ENCODE results near the gene MPG.
A peak's percentile ranks its signal among the peaks of the same experiment; 100 is the strongest.

The MPG gene

DNA sequence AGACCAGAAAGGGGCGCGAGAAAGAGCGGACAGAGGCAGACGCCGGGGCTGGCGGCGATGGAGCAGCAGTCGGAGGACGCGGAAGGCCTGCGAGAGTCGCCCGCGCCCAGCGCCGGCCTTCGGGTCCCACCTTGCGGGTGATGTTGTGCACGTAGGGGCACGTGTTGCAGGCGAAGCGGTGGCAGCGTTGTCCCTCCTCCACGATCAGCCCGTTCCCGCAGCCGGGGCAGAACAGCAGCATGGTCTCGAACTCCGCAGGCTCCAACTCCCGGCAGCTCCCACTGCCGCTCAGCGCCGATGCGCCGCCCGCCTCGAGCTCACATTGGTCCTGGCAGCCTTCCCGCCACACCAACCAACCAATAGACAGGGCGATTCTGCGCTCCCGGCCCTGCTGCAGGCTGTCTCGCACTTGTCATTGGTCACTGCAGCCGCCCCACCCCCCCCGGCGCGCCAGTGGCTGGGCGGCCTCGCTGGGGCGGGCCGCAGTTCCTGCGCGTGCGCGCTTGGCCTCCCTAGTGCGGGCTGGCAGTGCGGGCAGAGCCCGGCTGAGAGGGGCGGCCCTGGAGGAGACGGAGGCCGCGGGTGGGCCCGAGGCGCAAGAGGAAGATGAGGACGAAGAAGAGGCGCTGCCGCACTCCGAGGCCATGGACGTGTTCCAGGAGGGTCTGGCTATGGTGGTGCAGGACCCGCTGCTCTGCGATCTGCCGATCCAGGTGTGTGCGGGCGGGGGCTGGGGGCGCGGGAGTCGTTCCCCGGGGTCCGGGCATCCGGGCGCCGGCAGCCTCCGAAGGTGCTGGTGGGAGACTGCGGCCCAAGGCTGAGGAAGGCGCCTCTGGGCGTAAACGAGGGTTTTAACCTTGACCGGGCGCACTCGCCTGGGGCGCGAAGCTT is 24.4 kb upstream of the MPG start, which contains the start of the genes POLR3K and SNRNP25:
TSS of gene POLR3K (minus strand) at position 263 of the 891 bp plus-strand sequence. CDS start at position 241, 22 bp downstream.
TSS of gene SNRNP25 (plus strand) at position 483 of the 891 bp plus-strand sequence. CDS start at position 672, 189 bp downstream.
- Histone ChIP-seq H3K36me3 (ENCODE audit: control insufficient read depth, insufficient read depth, low read length) (peaks cover 61% of the 10 kb centered on the region), H3K9me3 (ENCODE audit: control insufficient read depth, insufficient read depth, low read length) (no peaks in the 10 kb centered on the region), H3K4me1 (ENCODE audit: control insufficient read depth, insufficient read depth, low read length) (no peaks in the 10 kb centered on the region), H3K4me3 (ENCODE audit: low read depth, low read length) (peak within 1 kb of the TSS; percentile 81), H3K9ac (ENCODE audit: low read depth, low read length) (peak within 1 kb of the TSS; percentile 77), H3K27me3 (ENCODE audit: control insufficient read depth, insufficient read depth, low read length) (no peaks in the 10 kb centered on the region), H3K27ac (ENCODE audit: low read depth, low read length) (peak within 1 kb of the TSS; percentile 85)

DNA sequence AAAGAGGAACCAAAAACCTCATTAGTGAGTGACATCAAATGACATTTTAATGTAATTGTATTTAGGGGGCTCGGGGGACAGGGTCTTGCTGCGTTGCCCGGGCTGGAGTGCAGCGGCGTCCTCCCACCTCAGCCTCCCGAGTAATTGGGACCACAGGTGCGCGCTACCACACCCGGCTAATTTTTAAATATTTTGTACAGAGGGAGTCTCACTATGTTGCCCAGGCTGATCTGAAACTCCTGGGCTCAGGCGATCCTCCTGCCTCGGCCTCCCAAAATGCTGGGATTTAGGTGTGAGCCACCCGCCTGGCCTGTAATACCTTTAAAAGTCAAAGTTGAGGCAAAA is 23.8 kb upstream of the MPG start:
- Histone ChIP-seq H3K36me3 (ENCODE audit: control insufficient read depth, insufficient read depth, low read length) (peaks cover 63% of the 10 kb centered on the region), H3K27ac (ENCODE audit: low read depth, low read length) (peak overlapping the region; percentile 41), H3K9ac (ENCODE audit: low read depth, low read length) (no peak overlapping the region), H3K27me3 (ENCODE audit: control insufficient read depth, insufficient read depth, low read length) (no peaks in the 10 kb centered on the region), H3K4me3 (ENCODE audit: low read depth, low read length) (peak overlapping the region; percentile 75), H3K4me1 (ENCODE audit: control insufficient read depth, insufficient read depth, low read length) (no peaks in the 10 kb centered on the region), H3K9me3 (ENCODE audit: control insufficient read depth, insufficient read depth, low read length) (no peaks in the 10 kb centered on the region)

DNA sequence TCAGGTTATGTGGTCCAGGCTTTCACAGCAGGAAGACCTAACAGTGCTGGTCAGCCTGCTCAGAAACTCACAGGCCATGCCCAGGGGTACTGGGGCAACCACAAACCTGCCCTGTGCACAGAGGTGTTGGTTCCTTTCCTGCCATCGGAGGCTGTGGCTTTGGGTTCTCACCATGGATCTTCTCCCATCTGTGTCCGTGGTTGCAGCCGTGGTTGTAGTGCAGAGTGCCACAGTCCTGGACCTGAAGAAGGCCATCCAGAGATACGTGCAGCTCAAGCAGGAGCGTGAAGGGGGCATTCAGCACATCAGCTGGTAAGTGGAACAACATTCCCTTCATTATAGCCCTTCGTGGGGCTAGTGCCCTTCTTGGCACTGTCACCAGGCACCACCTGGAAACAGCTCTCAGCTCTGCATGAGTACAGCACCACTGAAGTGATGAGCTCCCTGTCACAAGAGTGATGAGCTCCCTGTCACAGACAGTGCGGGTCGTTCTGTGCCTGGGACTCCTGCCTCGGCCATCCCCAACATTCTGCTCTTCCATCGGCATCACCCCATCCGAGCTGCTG is 22.4 kb upstream of the MPG start:
- no peaks in the 10 kb centered on the region for H3K9me3 ChIP-seq (ENCODE audit: control insufficient read depth, insufficient read depth, low read length)
- H3K9ac ChIP-seq (ENCODE audit: low read depth, low read length), result no peak overlapping the region
- no peak overlapping the region for H3K4me3 ChIP-seq (ENCODE audit: low read depth, low read length)
- H3K36me3 ChIP-seq (ENCODE audit: control insufficient read depth, insufficient read depth, low read length), result peaks cover 65% of the 10 kb centered on the region
- no peaks in the 10 kb centered on the region for H3K27me3 ChIP-seq (ENCODE audit: control insufficient read depth, insufficient read depth, low read length)
- no peak overlapping the region for H3K27ac ChIP-seq (ENCODE audit: low read depth, low read length)
- no peaks in the 10 kb centered on the region for H3K4me1 ChIP-seq (ENCODE audit: control insufficient read depth, insufficient read depth, low read length)

DNA sequence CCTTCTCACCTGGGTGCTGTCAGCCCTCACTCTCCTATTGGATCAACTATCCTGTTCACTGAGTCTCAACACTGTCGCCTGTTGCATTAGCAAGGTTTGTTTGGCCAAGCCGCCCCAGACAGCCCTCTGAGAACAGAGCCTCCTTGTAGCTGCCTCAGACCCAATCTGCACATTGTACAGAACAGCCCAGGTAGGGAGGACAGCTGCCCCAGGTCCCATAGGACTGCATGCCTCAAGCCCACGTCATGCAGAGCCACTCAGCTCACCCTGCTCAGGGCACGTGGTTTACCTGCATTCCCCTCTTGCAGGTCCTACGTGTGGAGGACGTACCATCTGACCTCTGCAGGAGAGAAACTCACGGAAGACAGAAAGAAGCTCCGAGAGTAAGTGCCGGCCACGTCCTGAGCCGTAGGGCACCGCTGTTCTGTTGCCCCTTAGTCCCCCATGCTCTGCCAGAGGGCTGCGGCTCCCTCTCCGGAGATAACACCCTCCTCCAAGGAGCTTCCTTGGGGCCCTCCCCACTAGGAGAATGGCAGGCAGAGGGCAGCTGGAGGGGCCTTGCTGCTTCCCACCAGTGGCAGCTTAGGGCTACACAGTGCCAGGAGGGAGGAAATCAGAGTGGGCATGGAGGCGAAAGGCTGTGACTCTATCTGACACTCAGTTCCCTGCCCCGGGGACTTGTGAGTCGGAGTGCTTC is 21.6 kb upstream of the MPG start:
- no peaks in the 10 kb centered on the region for H3K27me3 ChIP-seq (ENCODE audit: control insufficient read depth, insufficient read depth, low read length)
- no peak overlapping the region; the same call in 1 of the 2 replicates for H3K9ac ChIP-seq (ENCODE audit: low read depth, low read length)
- H3K4me1 ChIP-seq (ENCODE audit: control insufficient read depth, insufficient read depth, low read length), result no peaks in the 10 kb centered on the region
- no peak overlapping the region for H3K27ac ChIP-seq (ENCODE audit: low read depth, low read length)
- H3K36me3 ChIP-seq (ENCODE audit: control insufficient read depth, insufficient read depth, low read length), result peaks cover 61% of the 10 kb centered on the region
- no peaks in the 10 kb centered on the region for H3K9me3 ChIP-seq (ENCODE audit: control insufficient read depth, insufficient read depth, low read length)
- H3K4me3 ChIP-seq (ENCODE audit: low read depth, low read length), result no peak overlapping the region

DNA sequence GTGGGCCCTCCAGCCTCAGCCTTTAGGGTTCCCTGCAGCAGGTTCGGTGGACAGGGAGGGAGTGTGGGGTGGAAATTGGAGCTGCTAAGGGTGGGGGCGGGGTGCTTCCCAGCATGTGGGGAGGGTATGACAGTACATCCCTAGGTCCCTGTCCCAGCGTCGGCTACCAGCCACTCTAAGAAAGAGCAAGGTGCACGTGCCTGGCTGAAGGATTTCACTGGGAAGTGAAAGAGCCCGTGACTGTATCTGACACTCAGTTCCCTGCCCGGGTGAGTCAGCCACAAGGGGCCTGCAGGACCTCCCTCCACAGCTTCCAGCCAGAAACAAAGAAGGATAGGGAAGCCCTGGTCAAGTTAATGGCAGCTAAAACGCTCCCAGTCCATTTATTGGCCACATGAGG is 20.3 kb upstream of the MPG start:
- no peak overlapping the region for H3K27ac ChIP-seq (ENCODE audit: low read depth, low read length)
- H3K9ac ChIP-seq (ENCODE audit: low read depth, low read length), result no peak overlapping the region
- no peak overlapping the region for H3K4me3 ChIP-seq (ENCODE audit: low read depth, low read length)
- H3K36me3 ChIP-seq (ENCODE audit: control insufficient read depth, insufficient read depth, low read length), result peaks cover 65% of the 10 kb centered on the region
- H3K4me1 ChIP-seq (ENCODE audit: control insufficient read depth, insufficient read depth, low read length), result no peaks in the 10 kb centered on the region
- H3K9me3 ChIP-seq (ENCODE audit: control insufficient read depth, insufficient read depth, low read length), result no peaks in the 10 kb centered on the region
- no peaks in the 10 kb centered on the region for H3K27me3 ChIP-seq (ENCODE audit: control insufficient read depth, insufficient read depth, low read length)

DNA sequence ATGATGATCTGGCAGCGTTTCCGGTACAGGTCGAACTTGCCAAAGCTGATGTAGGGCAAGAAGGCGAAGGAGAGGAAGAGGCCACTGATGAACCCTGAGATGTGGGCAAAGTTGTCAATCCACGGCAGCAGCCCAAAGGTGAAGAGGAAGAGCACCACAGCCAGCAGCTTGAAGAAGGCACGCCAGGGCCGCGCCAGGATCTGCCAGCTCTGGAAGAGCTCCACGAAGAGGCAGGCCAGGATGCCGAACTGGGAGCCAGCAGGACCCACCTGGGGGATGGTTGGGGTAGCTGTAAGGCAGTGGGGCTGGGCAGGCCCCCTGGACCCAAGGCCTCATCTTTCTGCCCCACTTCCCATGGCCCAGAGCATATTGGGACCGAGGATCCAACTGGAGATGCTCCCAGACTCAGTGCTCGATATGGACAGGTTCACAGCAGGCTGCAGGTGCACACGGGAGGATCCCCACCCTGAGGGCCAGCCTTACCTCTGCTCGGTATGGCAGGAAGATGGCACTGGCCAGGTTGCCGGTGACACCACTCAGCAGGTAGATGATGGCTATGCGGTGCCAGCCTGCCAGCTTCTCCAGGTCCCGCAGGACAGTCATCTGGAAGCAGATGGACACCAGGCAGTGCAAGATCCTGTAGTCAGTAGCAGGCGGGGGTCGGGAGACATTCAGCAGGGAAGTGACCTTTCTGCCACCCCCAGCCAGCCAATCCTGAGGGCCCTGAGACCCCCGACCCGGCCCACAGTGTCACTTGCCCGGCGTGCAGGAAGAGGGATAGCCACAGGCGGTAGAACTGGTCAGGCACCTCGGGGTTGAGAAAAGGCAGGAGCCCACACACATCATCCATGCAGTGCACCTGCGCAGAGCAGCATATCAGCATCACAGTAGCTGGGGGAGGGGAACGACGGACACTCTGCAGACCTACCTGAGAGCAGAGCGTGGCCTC is 19.3 kb upstream of the MPG start:
- no peaks in the 10 kb centered on the region for H3K27me3 ChIP-seq (ENCODE audit: control insufficient read depth, insufficient read depth, low read length)
- H3K4me3 ChIP-seq (ENCODE audit: low read depth, low read length), result no peak overlapping the region
- no peak overlapping the region for H3K9ac ChIP-seq (ENCODE audit: low read depth, low read length)
- H3K9me3 ChIP-seq (ENCODE audit: control insufficient read depth, insufficient read depth, low read length), result no peaks in the 10 kb centered on the region
- H3K4me1 ChIP-seq (ENCODE audit: control insufficient read depth, insufficient read depth, low read length), result no peaks in the 10 kb centered on the region
- peaks cover 74% of the 10 kb centered on the region for H3K36me3 ChIP-seq (ENCODE audit: control insufficient read depth, insufficient read depth, low read length)
- no peak overlapping the region for H3K27ac ChIP-seq (ENCODE audit: low read depth, low read length)

DNA sequence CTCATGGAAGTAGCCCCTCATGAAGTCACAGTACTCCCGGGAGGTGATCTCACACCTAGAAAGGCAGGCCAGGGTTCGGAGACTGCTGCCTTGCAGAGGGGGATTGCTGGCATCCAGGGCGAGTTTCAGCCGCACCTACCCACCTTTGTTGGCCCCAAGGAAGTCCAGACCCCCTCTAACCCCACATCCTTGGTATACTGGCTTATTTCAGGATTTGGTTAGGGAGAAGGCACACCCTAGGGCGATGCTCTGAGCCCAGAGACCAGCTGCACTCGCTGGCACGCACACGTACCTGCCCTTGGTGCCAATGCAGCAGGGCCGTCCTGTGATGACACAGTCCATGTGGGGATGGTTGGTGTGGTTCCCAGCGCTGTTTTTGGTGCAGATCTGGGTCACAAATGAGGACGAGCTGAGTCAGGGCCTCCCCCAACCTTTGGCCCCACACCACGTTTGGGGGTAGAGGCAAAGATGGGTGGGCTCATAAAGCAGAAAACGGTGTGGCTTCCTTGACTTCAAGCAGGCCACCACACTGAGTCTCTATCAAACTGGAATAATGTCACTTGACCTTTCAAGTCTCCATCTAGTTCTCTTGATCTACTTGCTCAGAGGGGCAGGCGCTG is 18.5 kb upstream of the MPG start:
- no peak overlapping the region for H3K4me3 ChIP-seq (ENCODE audit: low read depth, low read length)
- no peaks in the 10 kb centered on the region for H3K4me1 ChIP-seq (ENCODE audit: control insufficient read depth, insufficient read depth, low read length)
- H3K27me3 ChIP-seq (ENCODE audit: control insufficient read depth, insufficient read depth, low read length), result no peaks in the 10 kb centered on the region
- H3K36me3 ChIP-seq (ENCODE audit: control insufficient read depth, insufficient read depth, low read length), result peaks cover 80% of the 10 kb centered on the region
- H3K27ac ChIP-seq (ENCODE audit: low read depth, low read length), result no peak overlapping the region
- no peak overlapping the region for H3K9ac ChIP-seq (ENCODE audit: low read depth, low read length)
- no peaks in the 10 kb centered on the region for H3K9me3 ChIP-seq (ENCODE audit: control insufficient read depth, insufficient read depth, low read length)

DNA sequence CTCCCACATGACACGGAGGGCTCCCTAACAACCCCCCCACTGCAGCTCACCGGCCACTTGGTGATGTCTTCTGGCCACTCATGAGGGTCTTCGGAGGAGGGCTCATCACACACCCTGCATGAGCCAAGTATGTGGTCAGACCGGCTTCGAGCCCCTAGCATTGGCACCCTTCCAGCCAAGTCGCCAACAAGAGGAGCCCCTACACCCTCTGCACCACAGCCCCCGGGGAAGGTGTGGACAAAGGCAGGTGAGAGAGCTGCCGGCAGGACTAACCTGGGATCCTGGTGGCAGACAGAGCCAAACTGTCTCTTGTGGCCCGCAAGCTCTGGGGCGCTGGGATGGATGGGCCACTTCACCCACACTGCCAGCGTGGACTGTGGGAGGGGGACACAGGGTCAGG is 17.9 kb upstream of the MPG start:
- H3K9me3 ChIP-seq (ENCODE audit: control insufficient read depth, insufficient read depth, low read length), result no peaks in the 10 kb centered on the region

DNA sequence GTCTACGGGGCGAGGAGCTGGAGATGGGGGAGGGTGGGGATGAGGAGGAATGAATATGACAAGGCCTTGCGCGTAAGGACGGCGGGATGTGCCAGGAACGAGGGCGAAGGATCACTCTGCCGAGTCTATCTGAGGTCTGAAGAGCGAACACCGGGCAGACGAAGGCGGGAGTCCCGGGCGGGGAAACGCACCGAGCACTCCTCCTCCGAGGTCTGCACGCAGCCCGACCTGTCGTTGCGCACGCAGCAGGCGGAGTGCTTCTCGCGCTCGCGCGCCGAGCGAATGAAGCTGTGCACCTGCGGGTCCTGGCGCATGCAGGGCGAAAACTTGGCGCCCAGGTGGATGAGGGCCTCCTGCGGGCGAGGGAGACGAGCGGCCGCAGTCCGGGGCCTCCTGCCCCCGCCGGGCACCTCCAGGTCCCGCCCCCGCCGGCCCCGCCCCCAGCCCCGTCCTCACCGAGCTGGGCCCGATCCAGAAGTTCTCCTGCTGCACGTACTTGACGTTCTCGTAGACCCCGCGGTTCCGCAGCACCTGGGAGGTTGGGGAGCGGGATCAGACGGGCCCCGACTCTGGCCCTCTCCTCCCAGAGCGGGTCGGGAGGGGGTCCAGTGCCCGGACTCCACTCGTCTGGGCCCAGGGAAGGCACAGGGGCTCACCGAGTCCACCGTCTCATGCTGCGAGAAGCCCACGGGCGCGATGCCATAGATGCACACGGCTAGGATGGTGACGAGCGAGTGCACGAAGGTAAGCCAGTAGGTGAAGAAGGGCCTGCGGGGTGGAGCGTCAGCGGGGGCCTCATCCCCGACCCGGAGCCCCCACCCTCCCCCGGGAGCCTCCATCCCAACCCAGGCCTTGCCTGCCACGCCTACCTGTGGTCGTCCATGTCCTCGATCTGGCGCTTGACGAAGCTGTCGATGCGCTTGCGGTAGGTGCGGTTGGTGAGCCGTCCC is 16.8 kb upstream of the MPG start:
- Histone ChIP-seq H3K27ac (ENCODE audit: low read depth, low read length) (no peak overlapping the region), H3K4me3 (ENCODE audit: low read depth, low read length) (no peak overlapping the region), H3K4me1 (ENCODE audit: control insufficient read depth, insufficient read depth, low read length) (no peaks in the 10 kb centered on the region), H3K9ac (ENCODE audit: low read depth, low read length) (no peak overlapping the region), H3K9me3 (ENCODE audit: control insufficient read depth, insufficient read depth, low read length) (no peaks in the 10 kb centered on the region), H3K27me3 (ENCODE audit: control insufficient read depth, insufficient read depth, low read length) (no peaks in the 10 kb centered on the region), H3K36me3 (ENCODE audit: control insufficient read depth, insufficient read depth, low read length) (peaks cover 71% of the 10 kb centered on the region)

More for the DNA sequence above, 17.9 kb upstream of the MPG start:
- Histone ChIP-seq H3K36me3 (ENCODE audit: control insufficient read depth, insufficient read depth, low read length) (peaks cover 81% of the 10 kb centered on the region), H3K4me1 (ENCODE audit: control insufficient read depth, insufficient read depth, low read length) (no peaks in the 10 kb centered on the region), H3K9ac (ENCODE audit: low read depth, low read length) (no peak overlapping the region), H3K27ac (ENCODE audit: low read depth, low read length) (no peak overlapping the region), H3K27me3 (ENCODE audit: control insufficient read depth, insufficient read depth, low read length) (no peaks in the 10 kb centered on the region), H3K4me3 (ENCODE audit: low read depth, low read length) (no peak overlapping the region)
